CD4-positive, alpha-beta T cell (primary cell): ENCODE measurements around the gene ISG20. TPM values are rescaled to one million over a fixed set of nuclear protein-coding genes. Genes with fewer than 3 reads are reported as not detected.

Source experiments
- ATAC-seq: fragments of 200-7000 bp; cut with Tn5 transposase; one replicate; pipeline ENCODE4 v1.10.0; 2022; ENCODE audit warnings: mild to moderate bottlenecking; ENCODE audit not compliant: poor library complexity
- CTCF ChIA-PET: fragments of 350-600 bp; sonication (Branson Sonifier 250); formaldehyde crosslinking; loops from one replicate; lab custom pipeline; 2021; ENCODE audit warnings: antibody characterized with exemption, inconsistent platforms; lab: Charles Lee
- POLR2A ChIA-PET: fragments of 350-600 bp; sonication (Branson Sonifier 250); formaldehyde crosslinking; loops from one replicate; lab custom pipeline; 2021; ENCODE audit warnings: antibody characterized with exemption, inconsistent platforms; lab: Charles Lee
- DNase-seq, 14 experiments: peaks; one replicate each; pipeline ENCODE4 v3.0.0-alpha.2; 2013 to 2020; ENCODE audit warnings: mixed read lengths in 2 of 14
- H3K27ac ChIP-seq, 2 donors: one replicate each; pipeline versions ENCODE4 v1.5.1 to v1.7.0; 2013; ENCODE audit warnings: low read length in 2 of 2, low read depth in 1 of 2, mild to moderate bottlenecking in 1 of 2
- H3K27me3 ChIP-seq, 2 experiments: 1 replicate in 1 of 2; 2 replicates in 1 of 2; pipeline versions ENCODE4 v1.6.1 to v1.7.0; 2013; ENCODE audit warnings: low read length in 2 of 2, control low read depth in 1 of 2, mild to moderate bottlenecking in 1 of 2, moderate library complexity in 1 of 2; ENCODE audit not compliant: insufficient read depth in 2 of 2, control insufficient read depth in 1 of 2
- H3K36me3 ChIP-seq: one replicate; pipeline ENCODE4 v1.6.1; 2013; ENCODE audit warnings: low read length, control low read depth; ENCODE audit not compliant: insufficient read depth
- H3K4me1 ChIP-seq: one replicate; pipeline ENCODE4 v1.6.1; 2013; ENCODE audit warnings: low read length, control low read depth; ENCODE audit not compliant: insufficient read depth
- H3K4me3 ChIP-seq: one replicate; pipeline ENCODE4 v1.5.1; 2013; ENCODE audit warnings: mild to moderate bottlenecking, low read length, moderate library complexity
- H3K9me3 ChIP-seq, 2 experiments: 1 replicate in 1 of 2; 2 replicates in 1 of 2; pipeline versions ENCODE4 v1.6.1 to v1.7.0; 2013; ENCODE audit warnings: low read length in 2 of 2, mild to moderate bottlenecking in 2 of 2, control low read depth in 1 of 2, moderate library complexity in 1 of 2; ENCODE audit not compliant: control insufficient read depth in 1 of 2, insufficient read depth in 1 of 2
- H3K27ac Mint-ChIP-seq: one replicate; pipeline ENCODE4 v1.8.0; 2020; ENCODE audit warnings: mixed read lengths
- H3K27me3 Mint-ChIP-seq: one replicate; pipeline ENCODE4 v1.8.0; 2021; ENCODE audit warnings: mixed read lengths
- H3K36me3 Mint-ChIP-seq: one replicate; pipeline ENCODE4 v1.8.0; 2021; ENCODE audit warnings: low read depth, mixed read lengths
- H3K4me1 Mint-ChIP-seq: one replicate; pipeline ENCODE4 v1.8.0; 2021; ENCODE audit warnings: low read depth, mixed read lengths
- H3K4me3 Mint-ChIP-seq: one replicate; pipeline ENCODE4 v1.8.0; 2020; ENCODE audit warnings: mild to moderate bottlenecking, mixed read lengths
- H3K9me3 Mint-ChIP-seq: one replicate; pipeline ENCODE4 v1.8.0; 2020; ENCODE audit warnings: mixed read lengths
- CTCF ChIP-seq: fragments of 200-600 bp; IDR thresholded peaks from one replicate; pipeline ENCODE4 v1.8.0; 2022; ENCODE audit warnings: antibody characterized with exemption, mild to moderate bottlenecking
- intact Hi-C, 2 experiments: fragments of 100-400 bp; cut with DNase I in 1 of 2; cut with micrococcal nuclease in 1 of 2; formaldehyde crosslinking; loops; one replicate each; pipeline versions ENCODE4 v1.15.1 to v1.9.0; 2023 to 2025; cut with DNase I, micrococcal nuclease
- total RNA-seq, 174 experiments: library from RNA in 2 of 174; stranded (reverse) in 2 of 174; gene quantifications; one replicate each; pipeline ENCODE4 v1.2.3 and lab custom pipeline; 2021 to 2026

ISG20 gene
- total RNA-seq, 2 experiments from 2014 or later: 152 to 157 TPM

GRCh38 chr15:88701561-88702095 is 62.8 kb downstream of the ISG20 start:
- Mint-ChIP-seq H3K36me3 (no peaks in the 10 kb centered on the region), H3K9me3 (no peaks in the 10 kb centered on the region), H3K27ac (no peak overlapping the region), H3K4me1 (peaks cover 13% of the 10 kb centered on the region), H3K4me3 (no peak overlapping the region), H3K27me3 (peaks cover 23% of the 10 kb centered on the region)
- Histone ChIP-seq H3K27ac (no peak overlapping the region), H3K36me3 (no peaks in the 10 kb centered on the region), H3K4me3 (no peak overlapping the region), H3K9me3 (no peaks in the 10 kb centered on the region), H3K27me3 (peaks cover 10 to 11% of the 10 kb centered on the region in 2 experiments), H3K4me1 (peaks cover 12% of the 10 kb centered on the region)
- no peak for TF ChIP-seq CTCF
- no peak for ATAC-seq
- CTCF ChIA-PET: interaction anchor here (1.3 kb wide), 1 partner anchor 77 kb away, joined by 5 read pairs; no protein-coding TSS in a partner anchor
- intact Hi-C loops: loop anchor here in 1 of 2 experiments (1.0 kb wide), 1 partner anchor 79 kb away; no protein-coding TSS in a partner anchor
- POLR2A ChIA-PET: no interaction called here
- peak in 8 of 14 experiments; percentile 7 to 45 (median 17) for DNase-seq

- no peak for DNase-seq
- peaks cover 10 to 13% of the 10 kb centered on the region in 2 experiments for H3K27me3 ChIP-seq
- no peak overlapping the region for H3K4me3 ChIP-seq
- H3K27ac Mint-ChIP-seq: no peak overlapping the region
- no peaks in the 10 kb centered on the region for H3K9me3 Mint-ChIP-seq
- POLR2A ChIA-PET: no interaction called here
- H3K4me3 Mint-ChIP-seq: no peak overlapping the region
- TF ChIP-seq CTCF: no peak
- no peak for ATAC-seq
- peaks cover 12% of the 10 kb centered on the region for H3K4me1 ChIP-seq
- H3K36me3 ChIP-seq: no peaks in the 10 kb centered on the region
- CTCF ChIA-PET: no interaction called here
- no peak overlapping the region for H3K27ac ChIP-seq
- H3K36me3 Mint-ChIP-seq: no peaks in the 10 kb centered on the region
- intact Hi-C loops: no loop called here
- H3K4me1 Mint-ChIP-seq: peaks cover 13% of the 10 kb centered on the region
- H3K27me3 Mint-ChIP-seq: peaks cover 33% of the 10 kb centered on the region
- no peaks in the 10 kb centered on the region for H3K9me3 ChIP-seq
These were observed 64.2 kb downstream of the ISG20 start for GRCh38 chr15:88702983-88703382.

GRCh38 chr15:88703533-88703932 is 64.7 kb downstream of the ISG20 start:
- no peaks in the 10 kb centered on the region for H3K36me3 Mint-ChIP-seq
- H3K27me3 Mint-ChIP-seq: peaks cover 30% of the 10 kb centered on the region
- H3K4me3 Mint-ChIP-seq: peak overlapping the region; percentile 6
- DNase-seq (no peak), ATAC-seq (no peak)
- no peak overlapping the region for H3K27ac Mint-ChIP-seq
- CTCF ChIA-PET: no interaction called here
- Histone ChIP-seq H3K4me1 (peaks cover 12% of the 10 kb centered on the region), H3K9me3 (peaks cover 0 to 3% of the 10 kb centered on the region in 2 experiments), H3K4me3 (no peak overlapping the region), H3K36me3 (no peaks in the 10 kb centered on the region), H3K27ac (no peak overlapping the region), H3K27me3 (peaks cover 13 to 19% of the 10 kb centered on the region in 2 experiments)
- intact Hi-C loops: no loop called here
- peaks cover 13% of the 10 kb centered on the region for H3K4me1 Mint-ChIP-seq
- POLR2A ChIA-PET: no interaction called here
- no peak for TF ChIP-seq CTCF
- H3K9me3 Mint-ChIP-seq: no peaks in the 10 kb centered on the region
